LoVo (cell line): ENCODE results near the gene TRAPPC8.
"Not testable (repeated sequence)": the region's sequence is repeated elsewhere in the genome, so short reads cannot be mapped to it uniquely, and the experiment has no call there.

Experiments used
- DNase-seq: peaks from one replicate; pipeline ENCODE4 v3.0.0-alpha.2; 2016; ENCODE audit warnings: low spot score

Gene TRAPPC8

DNA sequence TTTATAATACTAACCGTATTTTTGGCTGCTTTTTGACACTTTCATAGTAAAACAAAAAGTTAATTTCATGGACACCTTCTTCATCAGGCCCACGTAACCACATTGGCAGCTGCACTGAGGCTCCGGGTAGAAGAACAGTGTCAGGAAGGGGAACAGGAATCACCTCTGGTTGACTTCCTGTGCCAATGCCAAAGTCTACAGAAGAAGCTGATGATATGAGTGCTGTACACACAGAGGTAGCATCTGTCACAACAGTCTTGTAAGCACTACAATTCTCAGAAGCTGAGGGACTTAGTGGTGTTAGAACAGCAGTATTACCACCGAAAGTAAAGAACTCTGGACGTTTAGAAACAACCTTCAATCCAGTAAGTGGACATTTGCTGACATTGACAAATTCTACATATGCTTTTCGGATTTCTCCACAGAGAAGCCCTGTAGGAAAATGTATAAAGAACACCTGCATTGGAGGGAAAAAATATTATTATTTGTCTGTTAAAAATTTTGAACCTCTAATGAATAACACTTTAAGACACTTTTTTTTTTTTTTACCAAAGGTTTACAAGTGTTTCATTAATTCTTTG lies 85.3 kb downstream of the TRAPPC8 start:
- DNase-seq: no peak

- DNase-seq: no peak
These were observed 92.1 kb downstream of the TRAPPC8 start for GRCh38 chr18:31850844-31851243.

DNA sequence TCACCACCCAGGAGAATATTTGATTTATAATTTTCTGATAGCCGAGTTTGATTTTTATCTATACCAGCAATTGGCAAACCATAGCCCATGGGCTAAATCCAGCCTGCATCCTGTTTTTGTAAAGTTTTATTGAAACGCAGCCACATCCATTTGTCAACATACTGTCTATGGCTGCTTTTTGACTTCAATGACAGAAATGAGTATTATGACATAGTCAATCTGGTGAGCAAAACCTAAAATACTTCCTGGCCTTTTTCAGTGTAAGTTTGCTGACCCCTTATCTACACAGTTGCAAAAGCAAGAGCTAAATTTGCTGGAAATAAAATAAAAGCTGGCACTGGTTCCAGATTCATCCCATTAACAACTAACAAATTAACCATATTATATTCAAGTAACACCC lies 102.4 kb downstream of the TRAPPC8 start:
- no peak for DNase-seq

- DNase-seq: no peak
These were observed 105.0 kb downstream of the TRAPPC8 start for GRCh38 chr18:31837879-31838278.

DNA sequence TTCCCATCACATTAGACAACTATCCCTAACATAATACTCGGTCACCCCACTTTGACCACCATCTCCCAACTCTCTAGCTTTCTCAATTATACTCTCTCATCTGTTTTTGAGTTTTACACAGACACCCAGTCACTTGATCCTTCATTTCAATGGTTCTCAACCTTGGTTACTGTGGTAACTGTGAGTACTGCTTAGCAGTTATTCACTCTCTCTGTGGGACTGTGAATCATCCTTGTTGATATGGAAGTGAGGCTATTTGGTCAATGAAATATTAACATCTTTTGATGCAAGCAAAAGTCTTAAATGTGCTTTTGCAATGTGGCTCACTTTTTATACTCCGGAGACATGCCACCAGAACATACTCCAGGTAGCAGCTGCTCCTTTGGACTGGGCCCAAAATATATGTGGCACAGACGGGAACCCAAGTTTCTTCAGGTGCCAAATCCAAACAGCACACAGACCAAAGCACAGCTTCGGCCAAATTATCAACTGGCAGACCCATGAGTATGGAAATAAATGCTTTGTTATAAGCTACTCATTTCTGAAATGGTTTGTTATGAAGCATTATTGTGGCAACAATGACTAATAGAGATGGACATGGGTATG lies 107.3 kb downstream of the TRAPPC8 start:
- DNase-seq: no peak

- no peak for DNase-seq
These were observed 111.0 kb downstream of the TRAPPC8 start for GRCh38 chr18:31831903-31832302.

DNA sequence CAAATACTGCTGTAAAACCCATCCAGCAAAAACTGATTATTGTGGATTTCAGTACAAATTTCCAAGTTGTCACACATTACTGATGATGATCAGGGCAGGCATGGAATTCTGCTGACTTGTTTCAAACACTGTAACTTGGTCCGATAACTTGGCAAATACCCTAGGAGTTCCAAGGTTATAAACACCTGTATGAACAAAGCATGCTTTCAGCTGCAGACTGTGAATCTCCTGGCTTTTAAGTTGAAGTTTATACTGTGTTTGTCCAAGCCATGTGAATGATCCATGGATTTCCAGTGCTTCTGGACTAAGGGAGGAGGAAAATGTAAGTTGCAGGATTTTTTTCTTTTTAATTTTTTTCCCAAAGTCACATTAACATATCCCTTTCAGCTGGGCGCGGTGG lies 112.2 kb downstream of the TRAPPC8 start:
- DNase-seq: no peak

GRCh38 chr18:31828613-31829012 lies 114.3 kb downstream of the TRAPPC8 start:
- no peak for DNase-seq

DNA sequence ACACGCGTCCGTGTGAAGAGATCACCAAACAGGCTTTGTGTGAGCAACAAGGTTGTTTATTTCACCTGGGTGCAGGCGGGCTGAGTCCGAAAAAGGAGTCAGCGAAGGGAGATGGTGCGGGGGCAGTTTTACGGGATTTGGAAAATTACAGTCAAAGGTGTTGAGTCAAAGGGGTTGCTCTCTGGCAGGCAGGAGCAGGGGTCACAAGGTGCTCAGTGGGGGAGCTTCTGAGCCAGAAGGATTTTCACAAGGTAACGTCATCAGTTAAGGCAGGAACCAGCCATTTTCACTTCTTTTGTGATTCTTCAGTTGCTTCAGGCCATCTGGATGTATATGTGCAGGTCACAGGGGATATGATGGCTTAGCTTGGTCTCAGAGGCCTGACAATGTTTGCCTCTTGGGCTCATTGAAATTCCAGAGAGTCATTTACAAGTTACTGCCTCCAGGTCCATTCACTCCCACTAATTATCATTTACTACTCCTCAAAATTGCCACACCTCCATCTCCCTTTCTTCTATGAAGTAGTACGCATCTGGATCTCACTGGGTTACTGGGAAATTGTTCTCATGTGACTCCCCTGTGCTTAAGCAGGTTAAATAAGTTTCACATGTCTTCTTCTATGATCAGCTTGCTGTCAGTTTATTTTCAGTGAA lies 116.1 kb downstream of the TRAPPC8 start:
- DNase-seq: not testable (repeated sequence)

DNA sequence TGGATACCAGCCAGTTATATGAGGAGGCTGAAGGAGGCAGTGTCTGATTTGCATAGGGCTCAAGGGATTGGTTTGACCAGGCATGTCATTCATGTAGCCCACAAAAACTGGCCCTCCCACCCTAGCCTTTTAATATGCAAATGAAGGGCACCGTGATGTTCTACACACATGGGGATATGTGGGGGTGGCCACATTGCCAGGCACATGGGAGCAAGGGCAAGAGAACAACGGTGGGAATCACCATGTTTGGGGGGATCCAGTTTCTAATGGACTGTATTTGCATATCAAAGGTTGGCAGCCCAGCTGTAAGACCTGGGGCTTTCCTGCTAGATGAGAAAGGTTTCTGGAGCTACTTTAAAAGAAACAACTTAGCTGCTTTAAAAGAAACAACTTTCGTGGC lies 117.2 kb downstream of the TRAPPC8 start:
- no peak for DNase-seq

- no peak for DNase-seq
These were observed 121.3 kb downstream of the TRAPPC8 start for GRCh38 chr18:31821545-31822171.

DNA sequence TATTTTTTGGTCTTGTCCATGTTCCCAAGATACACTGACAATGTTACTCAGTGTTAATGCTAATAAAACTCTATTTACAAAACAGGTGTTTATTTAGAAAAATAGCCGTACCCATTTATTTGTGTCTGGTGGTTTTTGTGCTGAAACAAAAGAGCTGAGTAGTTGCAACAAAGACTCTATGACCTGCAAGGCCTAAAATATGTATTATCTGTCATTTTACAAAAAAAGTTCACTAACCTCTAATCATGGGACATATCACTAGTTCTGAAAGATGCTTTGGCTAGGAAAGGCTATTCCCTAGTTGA lies 123.1 kb downstream of the TRAPPC8 start:
- no peak for DNase-seq

- DNase-seq: peak; percentile 49
These were observed 123.6 kb downstream of the TRAPPC8 start for GRCh38 chr18:31819106-31819924.

DNA sequence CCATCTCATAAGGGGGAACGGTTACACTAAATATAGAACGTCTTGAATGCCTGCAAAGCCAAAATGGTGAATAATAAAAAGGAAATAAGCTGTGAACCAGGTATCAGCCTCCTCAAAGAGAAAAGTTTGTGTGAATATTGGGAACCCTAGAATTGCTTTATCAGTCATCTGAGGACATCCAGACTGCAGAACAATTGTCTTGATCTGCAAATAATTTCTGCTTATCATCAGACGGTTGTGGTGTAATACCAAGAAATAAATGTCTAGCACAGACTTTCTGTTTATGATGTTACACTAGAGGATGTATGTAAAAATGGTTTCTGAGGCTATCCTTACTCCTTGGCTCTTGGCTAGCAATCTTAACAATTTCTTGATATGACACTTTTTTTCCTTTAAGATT lies 128.8 kb downstream of the TRAPPC8 start:
- no peak for DNase-seq

DNA sequence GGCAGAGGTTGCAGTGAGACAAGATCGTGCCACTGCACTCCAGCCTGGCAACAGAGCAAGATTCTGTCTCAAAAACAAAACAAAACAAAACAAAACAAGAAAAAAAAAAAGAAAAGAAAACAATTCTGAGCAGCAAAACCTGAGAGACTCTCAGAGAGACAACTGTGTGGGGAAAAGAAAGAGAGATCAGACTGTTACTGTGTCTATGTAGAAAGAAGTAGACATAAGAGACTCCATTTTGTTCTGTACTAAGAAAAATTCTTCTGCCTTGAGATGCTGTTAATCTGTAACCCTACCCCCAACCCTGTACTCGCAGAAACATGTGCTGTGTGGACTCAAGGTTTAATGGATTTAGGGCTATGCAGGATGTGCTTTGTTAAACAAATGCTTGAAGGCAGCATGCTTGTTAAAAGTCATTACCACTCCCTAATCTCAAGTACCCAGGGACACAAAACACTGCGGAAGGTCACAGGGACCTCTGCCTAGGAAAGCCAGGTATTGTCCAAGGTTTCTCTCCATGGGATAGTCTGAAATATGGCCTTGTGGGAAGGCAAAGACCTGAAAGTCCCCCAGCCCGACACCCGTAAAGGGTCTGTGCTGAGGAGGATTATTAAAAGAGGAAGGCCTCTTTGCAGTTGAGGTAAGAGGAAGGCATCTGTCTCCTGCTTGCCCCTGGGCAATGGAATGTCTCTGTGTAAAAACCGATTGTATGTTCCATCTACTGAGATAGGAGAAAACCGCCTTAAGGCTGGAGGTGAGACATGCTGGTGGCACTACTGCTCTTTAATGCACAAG lies 132.4 kb downstream of the TRAPPC8 start:
- DNase-seq: not testable (repeated sequence)

DNA sequence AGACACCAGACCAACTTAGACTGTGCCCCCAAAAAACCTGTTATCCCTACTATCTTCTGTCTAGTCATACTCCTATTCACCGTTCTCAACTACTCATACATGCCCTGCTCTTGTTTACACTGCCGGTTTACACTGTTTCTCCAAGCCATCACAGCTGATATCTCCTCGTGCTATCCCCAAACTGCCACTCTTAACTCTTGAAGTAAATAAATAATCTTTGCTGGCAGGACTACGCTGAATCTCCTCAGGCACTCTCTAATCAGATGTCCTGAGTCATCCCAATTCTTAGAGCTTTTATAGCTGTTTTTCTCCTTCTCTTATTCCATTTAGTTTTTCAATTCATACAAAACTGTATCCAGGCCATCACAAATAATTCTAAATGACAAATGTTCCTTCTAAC lies 133.9 kb downstream of the TRAPPC8 start:
- not testable (repeated sequence) for DNase-seq

DNA sequence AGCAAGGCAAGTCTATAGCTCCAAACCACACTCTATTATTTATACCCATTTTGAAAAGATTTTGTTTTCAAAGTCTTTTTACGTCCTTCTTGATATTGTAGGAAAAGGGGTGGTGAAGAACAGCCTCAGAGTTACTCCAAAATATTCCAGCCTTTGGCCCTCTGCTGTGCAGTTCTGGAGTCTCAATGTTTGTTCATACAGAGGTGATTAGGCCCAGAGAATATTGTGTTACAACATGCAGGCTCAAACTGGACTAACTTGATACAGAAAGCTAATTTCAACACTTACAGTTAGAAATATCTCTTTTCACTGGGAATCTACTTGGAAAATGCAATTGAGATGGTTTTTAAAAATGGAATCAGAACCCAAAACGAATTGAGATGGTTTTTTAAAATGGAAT lies 141.8 kb downstream of the TRAPPC8 start:
- no peak for DNase-seq

GRCh38 chr18:31799257-31799656 lies 143.7 kb downstream of the TRAPPC8 start:
- DNase-seq: not testable (repeated sequence)

- DNase-seq: no peak
These were observed 144.5 kb downstream of the TRAPPC8 start for GRCh38 chr18:31798399-31798798.

- DNase-seq: no peak
These were observed 147.2 kb downstream of the TRAPPC8 start for GRCh38 chr18:31795747-31796146.

DNA sequence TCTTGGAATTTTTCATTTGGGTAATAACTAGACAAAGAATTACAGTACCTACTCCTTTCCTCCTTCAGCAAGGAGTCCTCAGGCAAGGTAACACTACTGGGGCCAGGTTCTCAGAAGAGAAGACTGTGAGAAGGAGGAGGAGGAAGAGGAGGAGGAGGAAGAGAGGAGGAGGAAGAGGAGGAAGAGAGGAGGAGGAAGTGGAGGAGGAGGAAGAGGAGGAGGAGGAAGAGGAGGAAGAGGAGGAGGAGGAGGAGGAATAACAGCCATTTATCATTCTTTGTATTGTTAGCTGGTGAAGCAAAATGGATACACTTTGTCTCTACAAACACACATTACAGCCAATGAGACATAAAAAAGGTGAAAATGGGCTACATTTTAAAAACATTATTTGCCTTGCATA lies 149.4 kb downstream of the TRAPPC8 start:
- DNase-seq: no peak

- DNase-seq: no peak
These were observed 150.4 kb downstream of the TRAPPC8 start for GRCh38 chr18:31792580-31792911.
